Measurements from ENCODE around the gene RILPL1.

RILPL1 gene

GRCh38 chr12:123513805-123514204 is 19.7 kb downstream of the RILPL1 start:
- 94% methylated on average over 13 of the region's 13 CpGs for whole genome bisulfite sequencing (ENCODE audit: insufficient coverage)
- no peak for DNase-seq
- Histone ChIP-seq H3K4me3 (ENCODE audit: control insufficient read depth in 1 of 7, extremely low read depth in 1 of 7, insufficient read depth in 4 of 7, low read depth in 2 of 7, low read length in 6 of 7) (no peak overlapping the region), H3K4me1 (ENCODE audit: control extremely low read depth in 1 of 4, control insufficient read depth in 4 of 4, insufficient read depth in 4 of 4, low read length in 3 of 4) (peaks cover 0 to 6% (median 4%) of the 10 kb centered on the region in 4 experiments), H3K27me3 (replicated peaks in 2 of 5; ENCODE audit: control insufficient read depth in 4 of 5, insufficient read depth in 5 of 5, low read length in 4 of 5) (no peaks in the 10 kb centered on the region), H3K36me3 (ENCODE audit: control insufficient read depth in 4 of 4, insufficient read depth in 4 of 4, low read length in 3 of 4) (no peaks in the 10 kb centered on the region), H3K9me3 (ENCODE audit: control extremely low read depth in 1 of 5, control insufficient read depth in 4 of 5, insufficient read depth in 2 of 5, low read depth in 1 of 5, low read length in 4 of 5) (no peaks in the 10 kb centered on the region), H3K27ac (ENCODE audit: insufficient read depth in 1 of 2, low read depth in 1 of 2, low read length in 2 of 2, poor library complexity in 1 of 2, severe bottlenecking in 2 of 2) (no peak overlapping the region)
- ChIA-PET POLR2A (no interaction called here), CTCF (no interaction called here)

- Histone ChIP-seq H3K4me3 (ENCODE audit: control insufficient read depth in 1 of 7, extremely low read depth in 1 of 7, insufficient read depth in 4 of 7, low read depth in 2 of 7, low read length in 6 of 7) (no peak overlapping the region), H3K27ac (ENCODE audit: insufficient read depth in 1 of 2, low read depth in 1 of 2, low read length in 2 of 2, poor library complexity in 1 of 2, severe bottlenecking in 2 of 2) (no peak overlapping the region), H3K27me3 (replicated peaks in 2 of 5; ENCODE audit: control insufficient read depth in 4 of 5, insufficient read depth in 5 of 5, low read length in 4 of 5) (no peaks in the 10 kb centered on the region), H3K9me3 (ENCODE audit: control extremely low read depth in 1 of 5, control insufficient read depth in 4 of 5, insufficient read depth in 2 of 5, low read depth in 1 of 5, low read length in 4 of 5) (no peaks in the 10 kb centered on the region), H3K4me1 (ENCODE audit: control extremely low read depth in 1 of 4, control insufficient read depth in 4 of 4, insufficient read depth in 4 of 4, low read length in 3 of 4) (peaks cover 0 to 6% (median 4%) of the 10 kb centered on the region in 4 experiments), H3K36me3 (ENCODE audit: control insufficient read depth in 4 of 4, insufficient read depth in 4 of 4, low read length in 3 of 4) (no peaks in the 10 kb centered on the region)
- DNase-seq, result peak in 1 of 3 donors; percentile 9
- ChIA-PET POLR2A (no interaction called here), CTCF (no interaction called here)
- 93% methylated on average over 20 of the region's 26 CpGs for WGBS (ENCODE audit: insufficient coverage)
Measured at GRCh38 chr12:123512838-123513665, 20.5 kb downstream of the RILPL1 start.

- no peak for DNase-seq
- ChIA-PET CTCF (interaction anchor here (0.8 kb wide), 1 partner anchor 10 kb away, joined by 3 read pairs; no protein-coding TSS in a partner anchor), POLR2A (interaction anchor here (0.7 kb wide), 1 partner anchor 12 kb away, joined by 3 read pairs; no protein-coding TSS in a partner anchor)
- Histone ChIP-seq H3K4me3 (ENCODE audit: control insufficient read depth in 1 of 7, extremely low read depth in 1 of 7, insufficient read depth in 4 of 7, low read depth in 2 of 7, low read length in 6 of 7) (no peak overlapping the region), H3K9me3 (ENCODE audit: control extremely low read depth in 1 of 5, control insufficient read depth in 4 of 5, insufficient read depth in 2 of 5, low read depth in 1 of 5, low read length in 4 of 5) (no peaks in the 10 kb centered on the region), H3K27me3 (replicated peaks in 2 of 5; ENCODE audit: control insufficient read depth in 4 of 5, insufficient read depth in 5 of 5, low read length in 4 of 5) (no peaks in the 10 kb centered on the region), H3K36me3 (ENCODE audit: control insufficient read depth in 4 of 4, insufficient read depth in 4 of 4, low read length in 3 of 4) (no peaks in the 10 kb centered on the region), H3K27ac (ENCODE audit: insufficient read depth in 1 of 2, low read depth in 1 of 2, low read length in 2 of 2, poor library complexity in 1 of 2, severe bottlenecking in 2 of 2) (no peak overlapping the region), H3K4me1 (ENCODE audit: control extremely low read depth in 1 of 4, control insufficient read depth in 4 of 4, insufficient read depth in 4 of 4, low read length in 3 of 4) (peaks cover 0 to 6% (median 4%) of the 10 kb centered on the region in 4 experiments)
- 94% methylated on average over 3 of the region's 6 CpGs for WGBS (ENCODE audit: insufficient coverage)
Measured at GRCh38 chr12:123506843-123507236, 26.7 kb downstream of the RILPL1 start.

- Histone ChIP-seq H3K36me3 (ENCODE audit: control insufficient read depth in 4 of 4, insufficient read depth in 4 of 4, low read length in 3 of 4) (no peaks in the 10 kb centered on the region), H3K9me3 (ENCODE audit: control extremely low read depth in 1 of 5, control insufficient read depth in 4 of 5, insufficient read depth in 2 of 5, low read depth in 1 of 5, low read length in 4 of 5) (no peaks in the 10 kb centered on the region), H3K4me3 (ENCODE audit: control insufficient read depth in 1 of 7, extremely low read depth in 1 of 7, insufficient read depth in 4 of 7, low read depth in 2 of 7, low read length in 6 of 7) (no peak overlapping the region), H3K27me3 (replicated peaks in 2 of 5; ENCODE audit: control insufficient read depth in 4 of 5, insufficient read depth in 5 of 5, low read length in 4 of 5) (no peaks in the 10 kb centered on the region), H3K4me1 (ENCODE audit: control extremely low read depth in 1 of 4, control insufficient read depth in 4 of 4, insufficient read depth in 4 of 4, low read length in 3 of 4) (peaks cover 0 to 6% (median 4%) of the 10 kb centered on the region in 4 experiments), H3K27ac (ENCODE audit: insufficient read depth in 1 of 2, low read depth in 1 of 2, low read length in 2 of 2, poor library complexity in 1 of 2, severe bottlenecking in 2 of 2) (no peak overlapping the region)
- CTCF ChIA-PET, result interaction anchor here (0.8 kb wide), 1 partner anchor 9 kb away, joined by 3 read pairs; no protein-coding TSS in a partner anchor
- DNase-seq, result no peak
- POLR2A ChIA-PET, result interaction anchor here (0.7 kb wide), 1 partner anchor 11 kb away, joined by 3 read pairs; no protein-coding TSS in a partner anchor
- 98% methylated on average over 13 of the region's 17 CpGs for WGBS (ENCODE audit: insufficient coverage)
Measured at GRCh38 chr12:123506059-123506842, 27.3 kb downstream of the RILPL1 start.

- no peak overlapping the region for H3K4me3 ChIP-seq (ENCODE audit: control insufficient read depth in 1 of 7, extremely low read depth in 1 of 7, insufficient read depth in 4 of 7, low read depth in 2 of 7, low read length in 6 of 7)
- CTCF ChIA-PET, result interaction anchor here (0.6 kb wide), 1 partner anchor 1002 kb away, joined by 4 read pairs; the partner anchor contains the start of gene ZCCHC8
- POLR2A ChIA-PET, result no interaction called here
- no peaks in the 10 kb centered on the region for H3K27me3 ChIP-seq (replicated peaks in 2 of 5; ENCODE audit: control insufficient read depth in 4 of 5, insufficient read depth in 5 of 5, low read length in 4 of 5)
- DNase-seq, result no peak
- no peaks in the 10 kb centered on the region for H3K36me3 ChIP-seq (ENCODE audit: control insufficient read depth in 4 of 4, insufficient read depth in 4 of 4, low read length in 3 of 4)
- no peaks in the 10 kb centered on the region for H3K9me3 ChIP-seq (ENCODE audit: control extremely low read depth in 1 of 5, control insufficient read depth in 4 of 5, insufficient read depth in 2 of 5, low read depth in 1 of 5, low read length in 4 of 5)
- H3K4me1 ChIP-seq (ENCODE audit: control extremely low read depth in 1 of 4, control insufficient read depth in 4 of 4, insufficient read depth in 4 of 4, low read length in 3 of 4), result no peaks in the 10 kb centered on the region
- WGBS (ENCODE audit: insufficient coverage), result 98% methylated on average over 9 of the region's 12 CpGs
- no peak overlapping the region for H3K27ac ChIP-seq (ENCODE audit: insufficient read depth in 1 of 2, low read depth in 1 of 2, low read length in 2 of 2, poor library complexity in 1 of 2, severe bottlenecking in 2 of 2)
Measured at GRCh38 chr12:123502163-123502704, 31.3 kb downstream of the RILPL1 start.

- H3K27ac ChIP-seq (ENCODE audit: insufficient read depth in 1 of 2, low read depth in 1 of 2, low read length in 2 of 2, poor library complexity in 1 of 2, severe bottlenecking in 2 of 2), result no peak overlapping the region
- WGBS (ENCODE audit: insufficient coverage), result 98% methylated on average over 14 of the region's 16 CpGs
- no peaks in the 10 kb centered on the region for H3K27me3 ChIP-seq (replicated peaks in 2 of 5; ENCODE audit: control insufficient read depth in 4 of 5, insufficient read depth in 5 of 5, low read length in 4 of 5)
- no peak for DNase-seq
- ChIA-PET CTCF (no interaction called here), POLR2A (no interaction called here)
- no peaks in the 10 kb centered on the region for H3K4me1 ChIP-seq (ENCODE audit: control extremely low read depth in 1 of 4, control insufficient read depth in 4 of 4, insufficient read depth in 4 of 4, low read length in 3 of 4)
- H3K9me3 ChIP-seq (ENCODE audit: control extremely low read depth in 1 of 5, control insufficient read depth in 4 of 5, insufficient read depth in 2 of 5, low read depth in 1 of 5, low read length in 4 of 5), result no peaks in the 10 kb centered on the region
- H3K4me3 ChIP-seq (ENCODE audit: control insufficient read depth in 1 of 7, extremely low read depth in 1 of 7, insufficient read depth in 4 of 7, low read depth in 2 of 7, low read length in 6 of 7), result no peak overlapping the region
- H3K36me3 ChIP-seq (ENCODE audit: control insufficient read depth in 4 of 4, insufficient read depth in 4 of 4, low read length in 3 of 4), result no peaks in the 10 kb centered on the region
Measured at GRCh38 chr12:123499332-123499731, 34.2 kb downstream of the RILPL1 start.

Measured in common myeloid progenitor, CD34-positive (primary cell).